Smooth muscle cell (in vitro differentiated cells): ENCODE data around the gene SF1. TPM values are rescaled to one million over a fixed set of nuclear protein-coding genes. Genes with fewer than 3 reads are reported as not detected.

ENCODE experiments used
- DNase-seq: peaks from one replicate; lab custom pipeline; 2025; ENCODE audit not compliant: unreplicated experiment; lab: John Stamatoyannopoulos, UW
- H2AFZ ChIP-seq: fragments of 200-600 bp; sonication (generic); 2 replicates; pipeline ENCODE4 v1.6.0; 2016; ENCODE audit warnings: antibody characterized with exemption, low read depth, mild to moderate bottlenecking
- H3F3A ChIP-seq: fragments of 200-600 bp; sonication (generic); 2 replicates; pipeline ENCODE4 v1.6.0; 2017; ENCODE audit warnings: antibody characterized with exemption, low read depth
- H3K27ac ChIP-seq: fragments of 200-600 bp; sonication (generic); 2 replicates; pipeline ENCODE4 v1.5.1; 2016; ENCODE audit warnings: low read depth, mild to moderate bottlenecking
- H3K27me3 ChIP-seq: fragments of 200-600 bp; sonication (generic); 2 replicates; pipeline ENCODE4 v1.6.1; 2016; ENCODE audit warnings: low read depth, mild to moderate bottlenecking
- H3K36me3 ChIP-seq: fragments of 200-600 bp; sonication (generic); 2 replicates; pipeline ENCODE4 v1.5.1; 2016; ENCODE audit warnings: low read depth
- H3K4me1 ChIP-seq: fragments of 200-600 bp; sonication (generic); 2 replicates; pipeline ENCODE4 v1.5.1; 2016; ENCODE audit warnings: low read depth
- H3K4me2 ChIP-seq: fragments of 200-600 bp; sonication (generic); 2 replicates; pipeline ENCODE4 v1.6.0; 2016; ENCODE audit warnings: mild to moderate bottlenecking
- H3K4me3 ChIP-seq: fragments of 200-600 bp; sonication (generic); 2 replicates; pipeline ENCODE4 v1.5.1; 2016; ENCODE audit warnings: mild to moderate bottlenecking
- H3K79me2 ChIP-seq: fragments of 200-600 bp; sonication (generic); 2 replicates; pipeline ENCODE4 v1.6.0; 2016; ENCODE audit warnings: low read depth, mild to moderate bottlenecking
- H3K9ac ChIP-seq: fragments of 200-600 bp; sonication (generic); 2 replicates; pipeline ENCODE4 v1.6.0; 2016; ENCODE audit warnings: low read depth
- H3K9me3 ChIP-seq: fragments of 200-600 bp; sonication (generic); replicated peaks from 2 replicates; pipeline ENCODE4 v1.5.1; 2016; ENCODE audit warnings: low read depth
- H4K20me1 ChIP-seq: fragments of 200-600 bp; sonication (generic); 2 replicates; pipeline ENCODE4 v1.6.0; 2016; ENCODE audit warnings: low read depth
- WGBS: methylation state at CpG from one replicate; pipeline ENCODE4 v1.1.7; 2016; ENCODE audit warnings: low lambda C conversion rate; 5-methylcytosine and 5-hydroxymethylcytosine counted together
- polyA plus RNA-seq: library from polyadenylated mRNA; unstranded; fragments of >200 nt; fragmentation: Nextera tagmentation; extraction: Ambion mirVana; gene quantifications from 2 replicates; pipeline ENCODE4 v1.2.1, GENCODE V29; 2016
- total RNA-seq: library from RNA; depleted of rRNA; stranded (reverse); fragments of >200 nt; gene quantifications from 2 replicates; pipeline ENCODE4 v1.2.3, GENCODE V29; 2014
- TF ChIP-seq, protein P1 (sequence below): fragments of 200-600 bp; sonication (generic); IDR thresholded peaks from 2 replicates; pipeline ENCODE4 v1.5.1; 2017; ENCODE audit warnings: borderline replicate concordance, mild to moderate bottlenecking, antibody characterized with exemption; ENCODE audit not compliant: insufficient read depth, poor library complexity, severe bottlenecking

Gene SF1
- total and polyA plus RNA-seq, 2 experiments from 2014 or later, result 84.2 to 115 TPM

DNA sequence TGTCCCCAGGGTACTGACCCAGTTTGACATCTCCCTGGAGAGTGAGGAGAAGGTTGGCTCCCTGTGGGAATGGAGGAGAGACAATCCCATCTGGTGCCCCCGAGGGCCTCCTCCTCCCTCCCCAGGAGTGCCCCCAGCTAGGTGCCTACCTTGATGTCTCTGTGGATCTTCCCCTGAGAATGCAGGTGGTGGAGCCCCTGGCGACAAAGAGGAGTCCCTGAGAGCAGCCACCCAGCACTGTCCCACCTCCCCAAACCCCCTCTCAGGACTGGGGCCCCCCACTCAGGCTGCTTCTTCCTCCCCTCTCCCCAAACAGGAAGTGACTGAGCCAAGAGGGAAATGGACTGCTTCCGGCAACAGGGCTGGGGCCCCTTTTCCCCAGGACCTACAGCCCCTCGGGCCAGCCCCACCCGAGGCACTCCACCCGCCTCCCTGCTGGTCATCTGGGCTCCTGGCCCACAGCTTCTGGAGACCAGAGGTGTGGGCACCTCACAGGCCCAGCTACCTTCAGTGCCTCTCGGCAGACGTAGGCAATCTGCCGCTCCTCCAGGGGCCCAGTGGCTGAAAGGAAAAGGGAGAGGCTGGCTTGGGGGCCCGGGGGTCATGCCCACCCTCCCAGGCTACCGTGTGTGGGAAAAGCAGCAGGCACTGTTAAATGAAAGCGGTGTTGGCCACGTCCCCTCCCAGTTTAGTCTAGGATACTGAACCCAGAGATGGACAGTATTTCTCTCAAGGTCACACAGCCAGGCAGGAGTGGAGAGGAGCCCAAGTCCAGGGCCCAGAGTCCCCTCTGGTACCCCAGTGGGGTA is 23.4 kb upstream of the SF1 start:
- Histone ChIP-seq H4K20me1 (no peaks in the 10 kb centered on the region), H3F3A (peaks cover 7% of the 10 kb centered on the region), H3K27ac (no peak overlapping the region), H3K4me3 (peak overlapping the region; percentile 87), H3K4me2 (peak overlapping the region; percentile 85), H2AFZ (no peak overlapping the region), H3K9ac (no peak overlapping the region), H3K4me1 (peaks cover 12% of the 10 kb centered on the region), H3K79me2 (no peaks in the 10 kb centered on the region), H3K36me3 (no peaks in the 10 kb centered on the region), H3K9me3 (no peaks in the 10 kb centered on the region), H3K27me3 (no peaks in the 10 kb centered on the region)
- TF ChIP-seq, protein P1, sequence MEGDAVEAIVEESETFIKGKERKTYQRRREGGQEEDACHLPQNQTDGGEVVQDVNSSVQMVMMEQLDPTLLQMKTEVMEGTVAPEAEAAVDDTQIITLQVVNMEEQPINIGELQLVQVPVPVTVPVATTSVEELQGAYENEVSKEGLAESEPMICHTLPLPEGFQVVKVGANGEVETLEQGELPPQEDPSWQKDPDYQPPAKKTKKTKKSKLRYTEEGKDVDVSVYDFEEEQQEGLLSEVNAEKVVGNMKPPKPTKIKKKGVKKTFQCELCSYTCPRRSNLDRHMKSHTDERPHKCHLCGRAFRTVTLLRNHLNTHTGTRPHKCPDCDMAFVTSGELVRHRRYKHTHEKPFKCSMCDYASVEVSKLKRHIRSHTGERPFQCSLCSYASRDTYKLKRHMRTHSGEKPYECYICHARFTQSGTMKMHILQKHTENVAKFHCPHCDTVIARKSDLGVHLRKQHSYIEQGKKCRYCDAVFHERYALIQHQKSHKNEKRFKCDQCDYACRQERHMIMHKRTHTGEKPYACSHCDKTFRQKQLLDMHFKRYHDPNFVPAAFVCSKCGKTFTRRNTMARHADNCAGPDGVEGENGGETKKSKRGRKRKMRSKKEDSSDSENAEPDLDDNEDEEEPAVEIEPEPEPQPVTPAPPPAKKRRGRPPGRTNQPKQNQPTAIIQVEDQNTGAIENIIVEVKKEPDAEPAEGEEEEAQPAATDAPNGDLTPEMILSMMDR, result no peak
- 85% methylated on average over 11 of the region's 13 CpGs for WGBS
- DNase-seq, result no peak

DNA sequence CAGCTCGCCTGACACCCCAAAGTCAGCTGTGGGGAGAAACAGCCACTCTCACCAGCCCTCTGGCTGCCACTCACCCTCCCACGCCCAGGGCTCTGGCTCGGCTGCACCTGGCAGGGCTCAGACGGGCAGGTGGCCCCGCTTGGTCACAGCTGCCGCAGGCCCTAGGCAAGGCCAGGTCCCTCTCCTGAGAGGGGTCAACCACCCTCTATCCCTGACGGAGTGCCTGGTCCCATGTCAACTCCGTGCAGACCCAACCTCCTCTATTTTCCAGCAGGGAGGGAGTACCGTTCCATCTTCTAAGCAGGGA is 22.8 kb upstream of the SF1 start:
- Histone ChIP-seq H3F3A (peaks cover 7% of the 10 kb centered on the region), H3K4me3 (no peak overlapping the region), H3K79me2 (no peaks in the 10 kb centered on the region), H3K4me2 (no peak overlapping the region), H3K9me3 (no peaks in the 10 kb centered on the region), H3K27me3 (no peaks in the 10 kb centered on the region), H3K27ac (no peak overlapping the region), H2AFZ (no peak overlapping the region), H3K36me3 (no peaks in the 10 kb centered on the region), H3K9ac (no peak overlapping the region), H3K4me1 (peaks cover 12% of the 10 kb centered on the region), H4K20me1 (no peaks in the 10 kb centered on the region)
- 94% methylated on average over 9 of the region's 9 CpGs for WGBS
- no peak for DNase-seq
- TF ChIP-seq, protein P1, result no peak

- peaks cover 12% of the 10 kb centered on the region for H3K4me1 ChIP-seq
- no peak overlapping the region for H3K9ac ChIP-seq
- H3K9me3 ChIP-seq, result no peaks in the 10 kb centered on the region
- no peak overlapping the region for H3K27ac ChIP-seq
- H3K4me2 ChIP-seq, result no peak overlapping the region
- H3F3A ChIP-seq, result peaks cover 7% of the 10 kb centered on the region
- no peaks in the 10 kb centered on the region for H3K27me3 ChIP-seq
- WGBS, result 92% methylated on average over 26 of the region's 26 CpGs
- H3K36me3 ChIP-seq, result no peaks in the 10 kb centered on the region
- H3K79me2 ChIP-seq, result no peaks in the 10 kb centered on the region
- H2AFZ ChIP-seq, result no peak overlapping the region
- no peak for DNase-seq
- H4K20me1 ChIP-seq, result no peaks in the 10 kb centered on the region
- TF ChIP-seq, protein P1, result no peak
- H3K4me3 ChIP-seq, result no peak overlapping the region
Observed at GRCh38 chr11:64800303-64801157, 22.2 kb upstream of the SF1 start.
